Measurements from ENCODE around the gene MAP2K1. TPM values are rescaled to one million over a fixed set of nuclear protein-coding genes. Genes with fewer than 3 reads are reported as not detected.

Gene MAP2K1
- polyA plus RNA-seq, 1 of the 3 experiments (the other 2 are of a cell fraction) = 21.8 TPM

DNA sequence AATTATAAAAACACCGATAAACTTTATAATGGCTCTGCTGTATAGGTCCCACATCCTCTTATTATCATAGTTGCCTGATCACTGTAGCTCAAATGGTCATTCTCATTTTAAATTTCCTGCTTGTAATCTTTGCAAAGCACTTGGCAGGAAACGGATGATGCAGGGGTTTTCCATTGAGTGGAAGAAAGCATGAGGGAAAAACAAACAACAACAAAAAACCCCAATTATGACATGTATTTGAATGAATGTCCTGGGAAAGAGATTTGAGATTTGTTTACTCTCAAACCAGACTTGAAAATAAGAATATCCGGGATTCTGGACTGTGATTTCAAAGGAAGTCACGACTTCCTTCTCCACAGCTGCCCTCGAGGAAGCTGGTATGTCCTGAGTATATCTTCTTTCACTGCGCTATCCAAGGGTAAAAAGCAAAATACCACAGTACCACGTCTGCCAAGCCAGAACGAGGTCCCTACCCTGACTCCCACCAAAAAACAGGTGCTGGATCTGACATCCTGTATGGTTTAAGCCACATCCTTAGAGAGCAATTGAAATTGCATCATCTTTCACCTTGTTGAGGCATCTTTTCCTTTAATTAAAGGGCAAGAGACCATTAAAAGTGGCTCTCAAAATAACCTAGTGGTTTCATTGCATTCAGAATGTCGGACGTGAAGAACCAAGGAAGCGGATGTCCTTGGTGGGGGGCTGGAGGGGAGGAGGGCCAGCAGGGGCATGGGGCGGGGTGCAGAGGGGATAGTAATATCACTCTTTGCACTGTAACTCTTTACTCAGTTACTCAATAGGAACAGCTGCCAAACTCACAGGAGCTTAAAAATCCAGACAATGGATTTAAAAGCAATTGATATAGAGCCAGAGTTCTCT is 16.7 kb upstream of the MAP2K1 start:
- no peaks in the 10 kb centered on the region for H3K9me2 ChIP-seq
- H3K4me1 ChIP-seq (ENCODE audit: control insufficient read depth in 1 of 2, insufficient read depth in 2 of 2, low read depth in 1 of 2, low read length in 1 of 2) = no peaks in the 10 kb centered on the region
- WGBS (ENCODE audit: low lambda C conversion rate) = 84% methylated on average over 12 of the region's 12 CpGs
- H3K9me3 ChIP-seq = no peaks in the 10 kb centered on the region
- H3K27me3 ChIP-seq (ENCODE audit: insufficient read depth) = no peaks in the 10 kb centered on the region
- TF ChIP-seq RXRA (IDR thresholded peaks at IDR 0.05; ENCODE audit: borderline replicate concordance, low read depth) (no peak), GABPA (IDR thresholded peaks at IDR 0.05; ENCODE audit: low read depth) (no peak), POLR2AphosphoS5 (IDR thresholded peaks at IDR 0.05; ENCODE audit: low read depth, low read length) (no peak), GATA2 (CRISPR knock-in tag; IDR thresholded peaks at IDR 0.05) (no peak), NFIC (IDR thresholded peaks at IDR 0.05; ENCODE audit: borderline replicate concordance) (no peak), EP300 (IDR thresholded peaks at IDR 0.05; ENCODE audit: borderline replicate concordance in 1 of 2, low read depth in 1 of 2, low read length in 1 of 2) (no peak), RAD21 (IDR thresholded peaks at IDR 0.05; ENCODE audit: low read length) (no peak)
- TF ChIP-seq, protein P1, sequence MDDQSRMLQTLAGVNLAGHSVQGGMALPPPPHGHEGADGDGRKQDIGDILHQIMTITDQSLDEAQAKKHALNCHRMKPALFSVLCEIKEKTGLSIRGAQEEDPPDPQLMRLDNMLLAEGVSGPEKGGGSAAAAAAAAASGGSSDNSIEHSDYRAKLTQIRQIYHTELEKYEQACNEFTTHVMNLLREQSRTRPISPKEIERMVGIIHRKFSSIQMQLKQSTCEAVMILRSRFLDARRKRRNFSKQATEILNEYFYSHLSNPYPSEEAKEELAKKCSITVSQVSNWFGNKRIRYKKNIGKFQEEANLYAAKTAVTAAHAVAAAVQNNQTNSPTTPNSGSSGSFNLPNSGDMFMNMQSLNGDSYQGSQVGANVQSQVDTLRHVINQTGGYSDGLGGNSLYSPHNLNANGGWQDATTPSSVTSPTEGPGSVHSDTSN (IDR thresholded peaks at IDR 0.05) = no peak
- TF ChIP-seq, protein P2, sequence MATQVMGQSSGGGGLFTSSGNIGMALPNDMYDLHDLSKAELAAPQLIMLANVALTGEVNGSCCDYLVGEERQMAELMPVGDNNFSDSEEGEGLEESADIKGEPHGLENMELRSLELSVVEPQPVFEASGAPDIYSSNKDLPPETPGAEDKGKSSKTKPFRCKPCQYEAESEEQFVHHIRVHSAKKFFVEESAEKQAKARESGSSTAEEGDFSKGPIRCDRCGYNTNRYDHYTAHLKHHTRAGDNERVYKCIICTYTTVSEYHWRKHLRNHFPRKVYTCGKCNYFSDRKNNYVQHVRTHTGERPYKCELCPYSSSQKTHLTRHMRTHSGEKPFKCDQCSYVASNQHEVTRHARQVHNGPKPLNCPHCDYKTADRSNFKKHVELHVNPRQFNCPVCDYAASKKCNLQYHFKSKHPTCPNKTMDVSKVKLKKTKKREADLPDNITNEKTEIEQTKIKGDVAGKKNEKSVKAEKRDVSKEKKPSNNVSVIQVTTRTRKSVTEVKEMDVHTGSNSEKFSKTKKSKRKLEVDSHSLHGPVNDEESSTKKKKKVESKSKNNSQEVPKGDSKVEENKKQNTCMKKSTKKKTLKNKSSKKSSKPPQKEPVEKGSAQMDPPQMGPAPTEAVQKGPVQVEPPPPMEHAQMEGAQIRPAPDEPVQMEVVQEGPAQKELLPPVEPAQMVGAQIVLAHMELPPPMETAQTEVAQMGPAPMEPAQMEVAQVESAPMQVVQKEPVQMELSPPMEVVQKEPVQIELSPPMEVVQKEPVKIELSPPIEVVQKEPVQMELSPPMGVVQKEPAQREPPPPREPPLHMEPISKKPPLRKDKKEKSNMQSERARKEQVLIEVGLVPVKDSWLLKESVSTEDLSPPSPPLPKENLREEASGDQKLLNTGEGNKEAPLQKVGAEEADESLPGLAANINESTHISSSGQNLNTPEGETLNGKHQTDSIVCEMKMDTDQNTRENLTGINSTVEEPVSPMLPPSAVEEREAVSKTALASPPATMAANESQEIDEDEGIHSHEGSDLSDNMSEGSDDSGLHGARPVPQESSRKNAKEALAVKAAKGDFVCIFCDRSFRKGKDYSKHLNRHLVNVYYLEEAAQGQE (IDR thresholded peaks at IDR 0.05; ENCODE audit: low read depth, low read length) = no peak
- no peak overlapping the region for H3K4me2 ChIP-seq
- H3F3A ChIP-seq (replicated peaks; ENCODE audit: insufficient read depth) = no peaks in the 10 kb centered on the region
- POLR2A ChIA-PET = no interaction called here
- no peaks in the 10 kb centered on the region for H3K79me2 ChIP-seq (ENCODE audit: insufficient read depth)
- no peaks in the 10 kb centered on the region for H3K36me3 ChIP-seq (replicated peaks in 1 of 2; ENCODE audit: control insufficient read depth in 1 of 2, insufficient read depth in 2 of 2, low read length in 1 of 2)
- no peaks in the 10 kb centered on the region for H4K20me1 ChIP-seq (ENCODE audit: insufficient read depth)
- no peak overlapping the region for H3K4me3 ChIP-seq (ENCODE audit: low read depth in 2 of 2, low read length in 1 of 2)
- no peak for DNase-seq
- H3K27ac ChIP-seq (ENCODE audit: low read depth in 2 of 2, low read length in 1 of 2) = no peak overlapping the region
- peak overlapping the region; percentile 21; the same call in 1 of the 2 replicates for H2AFZ ChIP-seq (ENCODE audit: low read depth)
- no peak overlapping the region for H3K9ac ChIP-seq
- CTCF ChIA-PET = interaction anchor here (1.6 kb wide), 1 partner anchor 18 kb away, joined by 6 read pairs; the partner anchor contains the start of gene MAP2K1

DNA sequence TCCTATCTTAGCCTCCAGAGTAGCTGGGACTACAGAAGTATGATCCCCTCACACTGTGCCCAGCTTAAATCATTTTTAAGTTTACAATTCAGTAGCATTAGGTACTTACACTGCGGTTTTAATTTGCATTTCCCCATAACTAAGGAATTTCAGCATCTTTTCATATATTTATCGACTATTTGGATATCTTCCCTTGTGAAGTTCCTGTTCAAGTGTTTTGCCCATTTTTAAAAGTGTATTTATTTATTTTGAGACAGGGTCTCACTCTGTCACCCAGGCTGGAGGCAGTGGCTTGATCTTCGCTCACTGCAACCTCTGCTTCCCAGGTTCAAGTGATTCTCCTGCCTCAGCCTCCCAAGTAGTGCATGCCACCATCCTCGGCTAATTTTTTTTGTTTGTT is 12.5 kb upstream of the MAP2K1 start:
- WGBS (ENCODE audit: low lambda C conversion rate) = 80% methylated on average over 4 of the region's 4 CpGs
- Histone ChIP-seq H4K20me1 (ENCODE audit: insufficient read depth) (no peaks in the 10 kb centered on the region), H3F3A (replicated peaks; ENCODE audit: insufficient read depth) (no peaks in the 10 kb centered on the region), H3K79me2 (ENCODE audit: insufficient read depth) (no peaks in the 10 kb centered on the region), H3K4me1 (ENCODE audit: control insufficient read depth in 1 of 2, insufficient read depth in 2 of 2, low read depth in 1 of 2, low read length in 1 of 2) (no peaks in the 10 kb centered on the region), H3K4me2 (no peak overlapping the region), H3K9me3 (no peaks in the 10 kb centered on the region), H3K9me2 (no peaks in the 10 kb centered on the region), H3K4me3 (ENCODE audit: low read depth in 2 of 2, low read length in 1 of 2) (no peak overlapping the region), H3K36me3 (replicated peaks in 1 of 2; ENCODE audit: control insufficient read depth in 1 of 2, insufficient read depth in 2 of 2, low read length in 1 of 2) (no peaks in the 10 kb centered on the region), H3K9ac (no peak overlapping the region), H3K27me3 (ENCODE audit: insufficient read depth) (no peaks in the 10 kb centered on the region), H2AFZ (ENCODE audit: low read depth) (no peak overlapping the region), H3K27ac (ENCODE audit: low read depth in 2 of 2, low read length in 1 of 2) (no peak overlapping the region)
- ChIA-PET POLR2A (interaction anchor here (0.6 kb wide), 1 partner anchor 12 kb away, joined by 3 read pairs; the partner anchor contains the start of gene MAP2K1), CTCF (no interaction called here)
- DNase-seq = no peak
- TF ChIP-seq USF2 (IDR thresholded peaks at IDR 0.05; ENCODE audit: borderline replicate concordance, low read depth, low read length) = no peak
- no peak for TF ChIP-seq RXRA (IDR thresholded peaks at IDR 0.05; ENCODE audit: borderline replicate concordance, low read depth)
- TF ChIP-seq MEF2A (IDR thresholded peaks at IDR 0.05; ENCODE audit: borderline replicate concordance, low read depth) = no peak
- no peak for TF ChIP-seq RCOR1 (IDR thresholded peaks at IDR 0.05; ENCODE audit: low read length)
- TF ChIP-seq RAD21 (IDR thresholded peaks at IDR 0.05; ENCODE audit: low read length) = no peak
- no peak for TF ChIP-seq YY1 (IDR thresholded peaks at IDR 0.05; ENCODE audit: low read depth)
- TF ChIP-seq CHD2 (IDR thresholded peaks at IDR 0.05; ENCODE audit: low read length, partially characterized antibody) = no peak
- TF ChIP-seq ELF1 (IDR thresholded peaks at IDR 0.05) = no peak
- no peak for TF ChIP-seq RFX5 (IDR thresholded peaks at IDR 0.05; ENCODE audit: low read length)
- TF ChIP-seq, protein P3, sequence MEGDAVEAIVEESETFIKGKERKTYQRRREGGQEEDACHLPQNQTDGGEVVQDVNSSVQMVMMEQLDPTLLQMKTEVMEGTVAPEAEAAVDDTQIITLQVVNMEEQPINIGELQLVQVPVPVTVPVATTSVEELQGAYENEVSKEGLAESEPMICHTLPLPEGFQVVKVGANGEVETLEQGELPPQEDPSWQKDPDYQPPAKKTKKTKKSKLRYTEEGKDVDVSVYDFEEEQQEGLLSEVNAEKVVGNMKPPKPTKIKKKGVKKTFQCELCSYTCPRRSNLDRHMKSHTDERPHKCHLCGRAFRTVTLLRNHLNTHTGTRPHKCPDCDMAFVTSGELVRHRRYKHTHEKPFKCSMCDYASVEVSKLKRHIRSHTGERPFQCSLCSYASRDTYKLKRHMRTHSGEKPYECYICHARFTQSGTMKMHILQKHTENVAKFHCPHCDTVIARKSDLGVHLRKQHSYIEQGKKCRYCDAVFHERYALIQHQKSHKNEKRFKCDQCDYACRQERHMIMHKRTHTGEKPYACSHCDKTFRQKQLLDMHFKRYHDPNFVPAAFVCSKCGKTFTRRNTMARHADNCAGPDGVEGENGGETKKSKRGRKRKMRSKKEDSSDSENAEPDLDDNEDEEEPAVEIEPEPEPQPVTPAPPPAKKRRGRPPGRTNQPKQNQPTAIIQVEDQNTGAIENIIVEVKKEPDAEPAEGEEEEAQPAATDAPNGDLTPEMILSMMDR (IDR thresholded peaks at IDR 0.05) = no peak
- no peak for TF ChIP-seq POLR2AphosphoS5 (IDR thresholded peaks at IDR 0.05; ENCODE audit: low read depth, low read length)
- no peak for TF ChIP-seq GATA2 (CRISPR knock-in tag; IDR thresholded peaks at IDR 0.05)

All from SK-N-SH (cell line).